ENCODE data around the gene ZDHHC3. TPM values are rescaled to one million over a fixed set of nuclear protein-coding genes. Genes with fewer than 3 reads are reported as not detected.
A peak's percentile ranks its signal among the peaks of the same experiment; 100 is the strongest.

The ZDHHC3 gene
- total and polyA plus RNA-seq, 12 donors, result 19.0 to 52.2 (median 42.2) TPM

- WGBS, 2 donors, result 53 to 71% methylated on average over 3 of the region's 3 CpGs
- Histone ChIP-seq H3K4me3 (no peak overlapping the region), H3K9me3 (peaks cover 0 to 8% (median 0%) of the 10 kb centered on the region in 11 donors), H3K4me1 (peaks cover 6 to 45% (median 21%) of the 10 kb centered on the region in 9 donors), H3K36me3 (peaks cover 0 to 87% (median 23%) of the 10 kb centered on the region in 9 donors), H3K27me3 (no peaks in the 10 kb centered on the region), H3K27ac (peak overlapping the region; percentile 2 to 83 (median 52))
- TF ChIP-seq, protein P1, sequence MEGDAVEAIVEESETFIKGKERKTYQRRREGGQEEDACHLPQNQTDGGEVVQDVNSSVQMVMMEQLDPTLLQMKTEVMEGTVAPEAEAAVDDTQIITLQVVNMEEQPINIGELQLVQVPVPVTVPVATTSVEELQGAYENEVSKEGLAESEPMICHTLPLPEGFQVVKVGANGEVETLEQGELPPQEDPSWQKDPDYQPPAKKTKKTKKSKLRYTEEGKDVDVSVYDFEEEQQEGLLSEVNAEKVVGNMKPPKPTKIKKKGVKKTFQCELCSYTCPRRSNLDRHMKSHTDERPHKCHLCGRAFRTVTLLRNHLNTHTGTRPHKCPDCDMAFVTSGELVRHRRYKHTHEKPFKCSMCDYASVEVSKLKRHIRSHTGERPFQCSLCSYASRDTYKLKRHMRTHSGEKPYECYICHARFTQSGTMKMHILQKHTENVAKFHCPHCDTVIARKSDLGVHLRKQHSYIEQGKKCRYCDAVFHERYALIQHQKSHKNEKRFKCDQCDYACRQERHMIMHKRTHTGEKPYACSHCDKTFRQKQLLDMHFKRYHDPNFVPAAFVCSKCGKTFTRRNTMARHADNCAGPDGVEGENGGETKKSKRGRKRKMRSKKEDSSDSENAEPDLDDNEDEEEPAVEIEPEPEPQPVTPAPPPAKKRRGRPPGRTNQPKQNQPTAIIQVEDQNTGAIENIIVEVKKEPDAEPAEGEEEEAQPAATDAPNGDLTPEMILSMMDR (IDR thresholded peaks at IDR 0.05), result no peak
- intact Hi-C loops (cut with DNase I), result no loop called here
- ATAC-seq, result peak in 7 of 8 donors; percentile 34 to 68 (median 58)
- DNase-seq, result no peak
Observed at GRCh38 chr3:45002720-45003119, 26.7 kb upstream of the ZDHHC3 start.

- WGBS, 2 donors, result 69 to 77% methylated on average over 2 of the region's 2 CpGs
- no peak overlapping the region for H3K4me3 ChIP-seq
- ATAC-seq, result no peak
- H3K9me3 ChIP-seq, result peaks cover 0 to 8% (median 0%) of the 10 kb centered on the region in 11 donors
- H3K27me3 ChIP-seq, result no peaks in the 10 kb centered on the region
- peaks cover 0 to 87% (median 19%) of the 10 kb centered on the region in 9 donors for H3K36me3 ChIP-seq
- H3K4me1 ChIP-seq, result peaks cover 6 to 44% (median 21%) of the 10 kb centered on the region in 9 donors
- no peak for DNase-seq
- intact Hi-C loops (cut with DNase I), result no loop called here
- TF ChIP-seq, protein P1 (IDR thresholded peaks at IDR 0.05), result no peak
- peak overlapping the region in 6 of 10 donors; percentile 49 to 83 (median 56) for H3K27ac ChIP-seq
Observed at GRCh38 chr3:45002139-45002660, 26.2 kb upstream of the ZDHHC3 start.

- peaks cover 0 to 87% (median 19%) of the 10 kb centered on the region in 9 donors for H3K36me3 ChIP-seq
- TF ChIP-seq, protein P1 (IDR thresholded peaks at IDR 0.05), result peak in 1 of 9 donors; percentile 13
- intact Hi-C loops (cut with DNase I), result no loop called here
Observed at GRCh38 chr3:45001738-45002137, 25.8 kb upstream of the ZDHHC3 start.

DNA sequence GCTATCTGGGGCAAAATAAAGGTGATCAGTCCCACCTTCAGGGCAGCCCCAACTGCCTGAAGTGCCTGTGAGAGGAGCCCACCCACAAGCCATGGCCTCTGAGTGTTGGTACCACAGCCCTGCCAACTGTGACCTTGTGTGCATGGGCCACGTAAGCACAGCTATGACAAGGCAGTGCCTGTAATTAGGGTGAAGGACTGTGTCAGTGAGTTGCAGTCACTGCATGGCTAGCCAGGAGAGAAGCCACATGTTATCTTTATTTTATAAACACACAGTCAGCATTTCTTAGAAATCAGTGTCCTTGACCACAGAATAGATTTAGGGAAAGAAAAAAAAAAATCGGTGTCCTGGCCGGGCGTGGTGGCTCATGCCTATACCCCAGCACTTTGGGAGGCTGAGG is 24.8 kb upstream of the ZDHHC3 start:
- no peaks in the 10 kb centered on the region for H3K27me3 ChIP-seq
- ATAC-seq (no peak), DNase-seq (no peak)
- no peak overlapping the region for H3K4me3 ChIP-seq
- H3K36me3 ChIP-seq, result peaks cover 0 to 92% (median 19%) of the 10 kb centered on the region in 9 donors
- H3K4me1 ChIP-seq, result peaks cover 8 to 50% (median 27%) of the 10 kb centered on the region in 9 donors
- 94 to 97% methylated on average over 4 of the region's 4 CpGs for WGBS, 2 donors
- intact Hi-C loops (cut with DNase I), result no loop called here
- TF ChIP-seq, protein P1 (IDR thresholded peaks at IDR 0.05), result no peak
- no peak overlapping the region for H3K27ac ChIP-seq
- H3K9me3 ChIP-seq, result peaks cover 0 to 8% (median 0%) of the 10 kb centered on the region in 11 donors

More at GRCh38 chr3:45001738-45002137, 25.8 kb upstream of the ZDHHC3 start:
- ATAC-seq, result peak in 2 of 8 donors; percentile 18 to 23
- H3K4me1 ChIP-seq, result peaks cover 6 to 44% (median 21%) of the 10 kb centered on the region in 9 donors
- peaks cover 0 to 8% (median 0%) of the 10 kb centered on the region in 11 donors for H3K9me3 ChIP-seq
- peak overlapping the region in 4 of 10 donors; percentile 49 to 83 (median 64) for H3K27ac ChIP-seq
- H3K27me3 ChIP-seq, result no peaks in the 10 kb centered on the region
- no peak overlapping the region for H3K4me3 ChIP-seq
- WGBS, 2 donors, result 95 to 97% methylated on average over 3 of the region's 3 CpGs
- DNase-seq, result no peak

All from heart right ventricle (tissue), 16 donors.